Esophagus muscularis mucosa (tissue), 4 donors: Measurements from ENCODE around the gene KCNK16. TPM values are rescaled to one million over a fixed set of nuclear protein-coding genes. Genes with fewer than 3 reads are reported as not detected.
A peak's percentile ranks its signal among the peaks of the same experiment; 100 is the strongest.

Experiments
- DNase-seq: peaks from one replicate; pipeline ENCODE4 v3.0.0-alpha.2; 2017; ENCODE audit errors: extremely low spot score
- H3K27ac ChIP-seq, 4 donors: fragments of 200-600 bp; sonication (generic); replicated peaks in 1 of 4; 1 replicate in 3 of 4; 2 replicates in 1 of 4; pipeline ENCODE4 v1.5.1; 2016 to 2019; ENCODE audit warnings: mild to moderate bottlenecking in 1 of 4
- H3K27me3 ChIP-seq, 4 donors: fragments of 200-600 bp; sonication (generic); one replicate each; pipeline versions ENCODE4 v1.5.1 to v1.6.0; 2016 to 2019
- H3K36me3 ChIP-seq, 4 donors: fragments of 200-600 bp; sonication (generic); one replicate each; pipeline ENCODE4 v1.5.1; 2016 to 2019
- H3K4me1 ChIP-seq, 4 donors: fragments of 200-600 bp; sonication (generic); one replicate each; pipeline ENCODE4 v1.5.1; 2016 to 2019
- H3K4me3 ChIP-seq, 4 donors: fragments of 200-600 bp; sonication (generic); 1 replicate in 2 of 4; 2 replicates in 2 of 4; pipeline ENCODE4 v1.5.1; 2016 to 2019; ENCODE audit warnings: mild to moderate bottlenecking in 4 of 4, moderate library complexity in 1 of 4
- H3K9me3 ChIP-seq, 4 donors: fragments of 200-600 bp; sonication (generic); 1 replicate in 3 of 4; 2 replicates in 1 of 4; pipeline ENCODE4 v1.5.1; 2016 to 2019
- EP300 ChIP-seq: sonication (generic); formaldehyde crosslinking; IDR thresholded peaks from one replicate; pipeline ENCODE4 v1.6.1; 2017; ENCODE audit warnings: antibody characterized with exemption
- POLR2A ChIP-seq: fragments of 450-650 bp; IDR thresholded peaks from one replicate; pipeline ENCODE4 v1.6.1; 2017; ENCODE audit warnings: antibody characterized with exemption, moderate library complexity, mild to moderate bottlenecking, low read depth
- POLR2AphosphoS5 ChIP-seq, 2 donors: sonication (generic); formaldehyde crosslinking; IDR thresholded peaks; one replicate each; pipeline ENCODE4 v1.6.1; 2017; ENCODE audit warnings: antibody characterized with exemption in 2 of 2
- WGBS: methylation state at CpG from one replicate; pipeline ENCODE4 v1.1.5; 2018; 5-methylcytosine and 5-hydroxymethylcytosine counted together
- intact Hi-C: fragments of 100-400 bp; cut with DNase I; formaldehyde crosslinking; loops from one replicate; pipeline ENCODE4 v1.15.1; 2023
- total RNA-seq, 4 donors: library from RNA; depleted of rRNA; stranded (reverse); fragments of >200 nt; gene quantifications; one replicate each; pipeline versions ENCODE4 v1.1.0 to v1.2.1, GENCODE V29; 2016
- TF ChIP-seq, protein P1 (sequence below), 3 experiments: fragments of 200-600 bp in 2 of 3; fragments of 450-650 bp in 1 of 3; sonication (generic) in 2 of 3; IDR thresholded peaks; one replicate each; pipeline ENCODE4 v1.5.1; 2017 to 2019; ENCODE audit warnings: antibody characterized with exemption in 3 of 3, mild to moderate bottlenecking in 2 of 3, moderate library complexity in 1 of 3

Gene KCNK16
- total RNA-seq = not detected

DNA sequence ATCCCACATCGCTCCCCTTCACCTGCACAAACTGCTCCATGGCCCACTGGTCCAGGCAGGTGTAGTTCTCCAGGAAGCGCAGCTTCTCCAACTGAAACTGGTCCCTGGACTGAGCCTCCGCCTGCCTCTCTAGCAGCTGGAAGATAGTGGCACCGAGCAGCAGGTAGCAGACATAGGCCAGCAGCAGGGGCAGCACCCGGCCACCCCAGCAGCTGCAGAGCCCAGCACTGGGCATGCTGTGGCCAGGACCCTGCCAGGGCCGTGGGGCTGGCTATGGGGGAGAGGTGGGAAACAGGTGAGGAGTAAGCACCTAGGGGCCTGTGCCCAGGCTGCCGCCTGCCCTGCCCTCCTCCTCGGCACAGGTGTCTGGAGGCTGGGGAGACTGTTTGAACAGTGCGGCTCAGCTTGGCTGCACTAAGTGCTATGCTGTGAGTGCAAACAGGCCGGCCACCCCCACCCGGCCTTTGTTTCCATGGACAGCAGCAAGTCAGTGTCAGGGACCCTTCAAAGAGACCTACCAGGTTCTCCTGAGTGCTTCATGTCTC lies at the start of gene KCNK16:
KCNK16 (minus strand) TSS at position 397 of the 545 bp plus-strand sequence; CDS start at position 235, 162 bp downstream.
- 95% methylated on average over 4 of the region's 11 CpGs for WGBS
- TF ChIP-seq POLR2A = no peak
- TF ChIP-seq POLR2AphosphoS5 (IDR thresholded peaks at IDR 0.05) = no peak
- TF ChIP-seq EP300 = no peak
- intact Hi-C loops = no loop called here

DNA sequence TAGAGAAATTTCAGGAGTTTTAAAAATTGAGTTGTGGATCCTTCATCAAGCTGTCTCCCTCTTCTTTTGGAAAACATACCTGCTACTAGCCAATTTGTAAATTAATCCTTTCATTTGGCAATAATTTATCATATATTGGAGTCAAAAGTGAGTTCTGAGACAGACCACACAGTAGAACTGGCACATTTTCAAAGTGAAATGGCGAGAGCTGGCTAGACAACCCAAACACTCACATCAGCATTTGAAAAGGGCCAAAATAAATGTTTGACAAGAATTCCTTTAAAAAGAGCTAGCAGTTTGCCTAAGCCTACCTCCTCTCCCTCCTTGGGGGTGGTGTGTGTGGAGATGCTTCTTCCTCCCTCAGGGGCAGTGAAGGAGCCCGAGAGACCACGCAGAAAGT lies 47.9 kb upstream of the KCNK16 start:
- Histone ChIP-seq H3K36me3 (no peaks in the 10 kb centered on the region), H3K4me1 (peaks cover 0 to 22% (median 5%) of the 10 kb centered on the region in 4 donors), H3K27ac (no peak overlapping the region), H3K4me3 (no peak overlapping the region), H3K9me3 (no peaks in the 10 kb centered on the region), H3K27me3 (no peaks in the 10 kb centered on the region)
- TF ChIP-seq, protein P1, sequence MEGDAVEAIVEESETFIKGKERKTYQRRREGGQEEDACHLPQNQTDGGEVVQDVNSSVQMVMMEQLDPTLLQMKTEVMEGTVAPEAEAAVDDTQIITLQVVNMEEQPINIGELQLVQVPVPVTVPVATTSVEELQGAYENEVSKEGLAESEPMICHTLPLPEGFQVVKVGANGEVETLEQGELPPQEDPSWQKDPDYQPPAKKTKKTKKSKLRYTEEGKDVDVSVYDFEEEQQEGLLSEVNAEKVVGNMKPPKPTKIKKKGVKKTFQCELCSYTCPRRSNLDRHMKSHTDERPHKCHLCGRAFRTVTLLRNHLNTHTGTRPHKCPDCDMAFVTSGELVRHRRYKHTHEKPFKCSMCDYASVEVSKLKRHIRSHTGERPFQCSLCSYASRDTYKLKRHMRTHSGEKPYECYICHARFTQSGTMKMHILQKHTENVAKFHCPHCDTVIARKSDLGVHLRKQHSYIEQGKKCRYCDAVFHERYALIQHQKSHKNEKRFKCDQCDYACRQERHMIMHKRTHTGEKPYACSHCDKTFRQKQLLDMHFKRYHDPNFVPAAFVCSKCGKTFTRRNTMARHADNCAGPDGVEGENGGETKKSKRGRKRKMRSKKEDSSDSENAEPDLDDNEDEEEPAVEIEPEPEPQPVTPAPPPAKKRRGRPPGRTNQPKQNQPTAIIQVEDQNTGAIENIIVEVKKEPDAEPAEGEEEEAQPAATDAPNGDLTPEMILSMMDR (IDR thresholded peaks at IDR 0.05) = no peak
- no peak for TF ChIP-seq POLR2AphosphoS5 (IDR thresholded peaks at IDR 0.05)
- no peak for DNase-seq
- intact Hi-C loops = no loop called here
- WGBS = 74% methylated on average over 3 of the region's 3 CpGs

More for the DNA sequence above, at the start of gene KCNK16:
- Histone ChIP-seq H3K4me3 (no peak within 1 kb of the TSS), H3K4me1 (no peaks in the 10 kb centered on the region), H3K36me3 (no peaks in the 10 kb centered on the region), H3K9me3 (peaks cover 0 to 4% (median 0%) of the 10 kb centered on the region in 4 donors), H3K27me3 (peaks cover 0 to 5% (median 0%) of the 10 kb centered on the region in 4 donors), H3K27ac (no peak within 1 kb of the TSS)
- DNase-seq = no peak

DNA sequence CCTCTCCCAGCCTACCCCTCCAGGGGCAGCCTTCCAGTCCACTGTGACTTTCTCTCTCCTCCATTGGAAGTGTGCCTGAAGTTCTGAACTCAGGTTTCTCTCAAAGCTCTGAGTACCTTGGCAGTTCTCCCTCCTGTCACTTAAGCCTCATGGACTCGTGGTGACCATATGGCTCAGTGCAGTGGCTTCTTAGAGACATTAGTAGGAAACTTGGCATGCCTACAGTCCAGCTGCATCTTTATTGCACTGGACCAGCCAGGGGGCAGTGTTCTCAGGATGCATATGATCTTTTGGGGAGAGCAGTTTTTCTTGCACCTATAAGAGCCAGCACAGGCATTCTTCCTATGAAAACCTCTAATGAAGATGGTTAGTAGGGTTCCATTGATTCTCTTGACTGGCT lies 47.5 kb upstream of the KCNK16 start:
- Histone ChIP-seq H3K27ac (no peak overlapping the region), H3K9me3 (no peaks in the 10 kb centered on the region), H3K4me3 (no peak overlapping the region), H3K27me3 (no peaks in the 10 kb centered on the region), H3K4me1 (peaks cover 0 to 22% (median 5%) of the 10 kb centered on the region in 4 donors), H3K36me3 (no peaks in the 10 kb centered on the region)
- TF ChIP-seq POLR2AphosphoS5 (IDR thresholded peaks at IDR 0.05) (no peak), POLR2A (no peak), EP300 (no peak)
- TF ChIP-seq, protein P1 (IDR thresholded peaks at IDR 0.05) = peak in 1 of 3 experiments; percentile 14
- no peak for DNase-seq
- no CpG with 5 or more reads among the region's 1 CpG for WGBS
- intact Hi-C loops = no loop called here

DNA sequence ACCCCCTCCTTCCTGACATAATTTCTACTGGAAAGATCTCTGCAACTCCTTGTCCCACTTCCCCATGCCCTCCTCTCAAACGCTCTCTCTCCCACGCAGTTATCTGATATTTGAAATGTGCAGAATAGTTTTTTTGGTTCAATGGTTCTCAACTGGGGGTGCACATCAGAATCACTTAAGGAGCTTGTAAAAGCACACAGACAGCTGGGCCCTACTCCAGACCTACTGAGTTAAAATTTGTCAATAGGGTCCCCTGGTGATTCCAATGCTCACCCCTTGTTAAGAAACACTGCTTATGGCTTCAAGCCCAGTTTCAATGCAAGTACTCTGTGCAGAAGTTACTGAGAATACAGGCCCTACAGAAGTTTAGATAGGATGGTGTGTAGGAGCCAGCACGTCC lies 45.2 kb upstream of the KCNK16 start:
- intact Hi-C loops = no loop called here

DNA sequence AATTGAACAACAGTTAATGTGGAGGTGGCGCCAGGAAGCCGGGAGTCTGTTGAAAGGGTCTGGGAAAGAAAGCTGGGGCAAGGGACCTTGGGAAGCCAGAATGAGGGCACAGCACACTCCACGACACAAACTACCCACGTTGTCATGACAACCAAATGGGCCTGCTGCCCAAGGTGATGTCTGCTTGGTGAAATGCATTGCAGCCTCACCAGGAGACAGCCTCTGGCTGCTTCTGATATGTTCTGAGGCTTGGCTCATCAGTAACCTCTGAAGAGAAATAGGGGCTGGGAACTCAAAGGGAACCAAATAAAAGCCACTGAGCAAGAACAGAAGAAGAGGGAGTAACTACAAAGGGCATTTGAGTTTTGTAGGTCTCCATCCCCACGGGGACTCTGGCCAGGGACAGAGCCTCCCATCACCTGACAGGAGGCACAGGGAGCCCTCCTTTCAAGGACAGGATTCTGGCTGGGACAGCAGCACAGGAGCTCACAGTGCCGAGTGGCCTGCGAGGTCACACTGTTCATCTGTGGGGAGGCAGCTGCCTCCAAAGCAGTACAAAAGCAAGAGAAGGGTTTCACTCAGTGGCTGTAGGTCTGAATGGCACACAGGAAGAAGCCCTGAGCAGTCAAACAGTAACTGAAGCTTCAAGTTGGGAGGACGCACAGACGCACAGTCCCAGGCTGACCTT lies 44.6 kb upstream of the KCNK16 start:
- peaks cover 3 to 27% (median 11%) of the 10 kb centered on the region in 4 donors for H3K4me1 ChIP-seq
- H3K27me3 ChIP-seq = no peaks in the 10 kb centered on the region
- WGBS = 76% methylated on average over 9 of the region's 9 CpGs
- no peak for DNase-seq
- intact Hi-C loops = no loop called here
- H3K36me3 ChIP-seq = no peaks in the 10 kb centered on the region
- no peaks in the 10 kb centered on the region for H3K9me3 ChIP-seq
- TF ChIP-seq POLR2A = no peak
- TF ChIP-seq, protein P1 (IDR thresholded peaks at IDR 0.05) = no peak
- no peak for TF ChIP-seq POLR2AphosphoS5 (IDR thresholded peaks at IDR 0.05)
- no peak for TF ChIP-seq EP300
- no peak overlapping the region for H3K4me3 ChIP-seq
- H3K27ac ChIP-seq = no peak overlapping the region

More for the DNA sequence above, 45.2 kb upstream of the KCNK16 start:
- H3K9me3 ChIP-seq = no peaks in the 10 kb centered on the region
- TF ChIP-seq POLR2AphosphoS5 (IDR thresholded peaks at IDR 0.05) (no peak), EP300 (no peak), POLR2A (no peak)
- TF ChIP-seq, protein P1 (IDR thresholded peaks at IDR 0.05) = no peak
- DNase-seq = no peak
- H3K27ac ChIP-seq = no peak overlapping the region
- 91% methylated on average over 2 of the region's 3 CpGs for WGBS
- H3K27me3 ChIP-seq = no peaks in the 10 kb centered on the region
- H3K36me3 ChIP-seq = no peaks in the 10 kb centered on the region
- H3K4me1 ChIP-seq = peaks cover 0 to 22% (median 5%) of the 10 kb centered on the region in 4 donors
- H3K4me3 ChIP-seq = no peak overlapping the region
